SK-N-MC (cell line): ENCODE results near the gene DAAM1.

Experiments
- DNase-seq: peaks from one replicate; pipeline ENCODE4 v3.0.0-alpha.2; 2011; ENCODE audit warnings: low read depth, low spot score
- H3K27ac ChIP-seq: fragments of 200-600 bp; sonication (generic); 2 replicates; pipeline ENCODE4 v1.5.1; 2016; ENCODE audit warnings: mixed run types
- H3K36me3 ChIP-seq: fragments of 200-600 bp; sonication (generic); 2 replicates; pipeline ENCODE4 v1.6.1; 2017; ENCODE audit warnings: antibody characterized with exemption, low read length, mixed read lengths; ENCODE audit not compliant: insufficient read depth
- H3K4me3 ChIP-seq: fragments of 200-600 bp; sonication (generic); 2 replicates; pipeline ENCODE4 v1.5.1; 2016
- H3K9ac ChIP-seq: fragments of 200-600 bp; sonication (generic); 2 replicates; pipeline ENCODE4 v1.8.0; 2017; ENCODE audit warnings: mixed run types, mixed read lengths; ENCODE audit not compliant: insufficient read length
- H3K9me3 ChIP-seq: fragments of 200-600 bp; sonication (generic); 2 replicates; pipeline ENCODE4 v1.6.1; 2017; ENCODE audit warnings: low read depth, mild to moderate bottlenecking, antibody characterized with exemption, low read length, moderate library complexity, mixed read lengths
- EZH2 ChIP-seq: fragments of 200-600 bp; sonication (generic); IDR thresholded peaks from one replicate; pipeline ENCODE4 v1.6.1; 2017; ENCODE audit warnings: antibody characterized with exemption
- FOXP2 ChIP-seq: optimal IDR thresholded peaks from 2 replicates; pipeline ENCODE3; 2011; ENCODE audit warnings: mild to moderate bottlenecking, moderate library complexity; ENCODE audit not compliant: insufficient read depth; ENCODE audit errors: extremely low read length, control extremely low read depth
- POLR2AphosphoS5 ChIP-seq: IDR thresholded peaks from 2 replicates; pipeline ENCODE4 v1.6.1; 2012; ENCODE audit warnings: mild to moderate bottlenecking, low read depth, low read length, borderline replicate concordance

Gene DAAM1

GRCh38 chr14:59320361-59320760, 131.9 kb downstream of the DAAM1 start:
- no peaks in the 10 kb centered on the region for H3K9me3 ChIP-seq
- no peak overlapping the region for H3K9ac ChIP-seq
- DNase-seq = no peak
- no peak overlapping the region for H3K27ac ChIP-seq
- no peaks in the 10 kb centered on the region for H3K36me3 ChIP-seq
- TF ChIP-seq FOXP2 (no peak), EZH2 (no peak), POLR2AphosphoS5 (no peak)
- no peak overlapping the region for H3K4me3 ChIP-seq

- TF ChIP-seq EZH2 (no peak), POLR2AphosphoS5 (no peak), FOXP2 (no peak)
- no peaks in the 10 kb centered on the region for H3K36me3 ChIP-seq
- no peak overlapping the region for H3K9ac ChIP-seq
- H3K4me3 ChIP-seq = no peak overlapping the region
- DNase-seq = no peak
- H3K9me3 ChIP-seq = no peaks in the 10 kb centered on the region
- H3K27ac ChIP-seq = no peak overlapping the region
These were observed 132.5 kb downstream of the DAAM1 start for GRCh38 chr14:59320763-59321625.

GRCh38 chr14:59321626-59321949, 133.1 kb downstream of the DAAM1 start:
- H3K36me3 ChIP-seq = no peaks in the 10 kb centered on the region
- no peak overlapping the region for H3K9ac ChIP-seq
- DNase-seq = no peak
- H3K9me3 ChIP-seq = no peaks in the 10 kb centered on the region
- TF ChIP-seq POLR2AphosphoS5 (no peak), EZH2 (no peak), FOXP2 (no peak)
- no peak overlapping the region for H3K27ac ChIP-seq
- no peak overlapping the region for H3K4me3 ChIP-seq

GRCh38 chr14:59325906-59326305, 137.4 kb downstream of the DAAM1 start:
- H3K36me3 ChIP-seq = no peaks in the 10 kb centered on the region
- TF ChIP-seq FOXP2 = no peak
- no peak for TF ChIP-seq POLR2AphosphoS5
- TF ChIP-seq EZH2 = no peak
- no peak for DNase-seq
- no peak overlapping the region for H3K9ac ChIP-seq
- no peaks in the 10 kb centered on the region for H3K9me3 ChIP-seq
- no peak overlapping the region for H3K4me3 ChIP-seq
- H3K27ac ChIP-seq = no peak overlapping the region

- Histone ChIP-seq H3K27ac (no peak overlapping the region), H3K36me3 (no peaks in the 10 kb centered on the region), H3K4me3 (no peak overlapping the region), H3K9ac (no peak overlapping the region), H3K9me3 (no peaks in the 10 kb centered on the region)
- no peak for DNase-seq
- TF ChIP-seq EZH2 (no peak), POLR2AphosphoS5 (no peak), FOXP2 (no peak)
These were observed 140.0 kb downstream of the DAAM1 start for GRCh38 chr14:59328454-59328853.

- TF ChIP-seq EZH2 (no peak), FOXP2 (no peak), POLR2AphosphoS5 (no peak)
- no peak overlapping the region for H3K9ac ChIP-seq
- DNase-seq = no peak
- no peak overlapping the region for H3K4me3 ChIP-seq
- H3K9me3 ChIP-seq = no peaks in the 10 kb centered on the region
- no peak overlapping the region for H3K27ac ChIP-seq
- no peaks in the 10 kb centered on the region for H3K36me3 ChIP-seq
These were observed 142.0 kb downstream of the DAAM1 start for GRCh38 chr14:59330455-59330854.

- no peak overlapping the region for H3K27ac ChIP-seq
- H3K9ac ChIP-seq = no peak overlapping the region
- H3K4me3 ChIP-seq = no peak overlapping the region
- DNase-seq = no peak
- H3K36me3 ChIP-seq = no peaks in the 10 kb centered on the region
- no peaks in the 10 kb centered on the region for H3K9me3 ChIP-seq
- no peak for TF ChIP-seq FOXP2
- no peak for TF ChIP-seq EZH2
- TF ChIP-seq POLR2AphosphoS5 = no peak
These were observed 142.8 kb downstream of the DAAM1 start for GRCh38 chr14:59331217-59331616.

GRCh38 chr14:59332727-59333126, 144.3 kb downstream of the DAAM1 start:
- Histone ChIP-seq H3K4me3 (no peak overlapping the region), H3K9me3 (no peaks in the 10 kb centered on the region), H3K27ac (no peak overlapping the region), H3K9ac (no peak overlapping the region), H3K36me3 (no peaks in the 10 kb centered on the region)
- no peak for TF ChIP-seq EZH2
- no peak for TF ChIP-seq POLR2AphosphoS5
- DNase-seq = no peak

GRCh38 chr14:59333235-59333634, 144.8 kb downstream of the DAAM1 start:
- Histone ChIP-seq H3K9ac (no peak overlapping the region), H3K27ac (no peak overlapping the region), H3K36me3 (no peaks in the 10 kb centered on the region), H3K4me3 (no peak overlapping the region), H3K9me3 (no peaks in the 10 kb centered on the region)
- no peak for DNase-seq
- TF ChIP-seq FOXP2 = no peak
- no peak for TF ChIP-seq POLR2AphosphoS5
- TF ChIP-seq EZH2 = no peak
